ENCODE data around the gene PTDSS2. TPM values are rescaled to one million over a fixed set of nuclear protein-coding genes. Genes with fewer than 3 reads are reported as not detected.

PTDSS2 gene
- total and polyA plus RNA-seq, 9 of the 15 experiments (the other 6 are each of a cell fraction or from before 2014, with no cell fraction given): 0.45 to 53.9 (median 17.2) TPM

DNA sequence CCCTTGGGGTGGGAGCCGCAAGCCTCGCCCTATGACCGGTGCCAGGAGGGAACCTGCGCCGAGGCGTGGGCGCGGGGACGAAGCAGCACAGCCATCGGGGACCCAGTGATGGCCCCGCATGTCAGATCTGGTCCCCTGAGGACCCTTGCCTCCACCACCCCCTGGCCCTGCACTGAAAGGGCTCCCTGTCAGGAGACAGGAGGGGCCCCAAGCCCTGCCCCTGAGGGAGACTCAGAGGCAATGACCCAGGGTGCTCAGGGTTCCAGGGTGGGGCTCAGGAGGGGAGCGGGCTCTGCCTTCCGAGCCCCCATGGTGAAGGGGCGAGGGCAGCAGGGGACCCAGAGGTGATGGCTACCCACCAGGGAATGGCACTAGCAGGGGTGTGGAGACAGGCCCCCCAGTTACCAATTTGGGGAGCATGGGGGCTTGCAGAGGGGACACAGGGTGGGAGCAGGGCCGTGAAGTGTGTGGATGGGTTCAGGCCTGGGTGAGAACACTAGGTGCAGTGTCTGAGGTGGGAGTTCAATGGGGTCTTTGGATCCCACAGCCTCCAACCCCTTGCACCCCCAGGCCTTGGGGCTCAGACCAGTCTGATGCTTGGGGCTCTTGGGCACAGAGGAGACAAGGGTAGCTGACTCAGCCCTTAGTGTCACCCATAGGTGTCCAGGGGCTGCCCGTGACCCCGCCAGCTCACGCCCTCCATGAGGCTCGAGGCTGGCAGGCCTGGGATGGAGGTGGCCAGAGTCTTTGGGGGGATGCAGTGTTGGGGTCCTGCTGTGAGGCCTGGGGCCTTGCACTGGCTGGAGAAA is 87.7 kb downstream of the PTDSS2 start (continued):
- TF ChIP-seq, protein P1, sequence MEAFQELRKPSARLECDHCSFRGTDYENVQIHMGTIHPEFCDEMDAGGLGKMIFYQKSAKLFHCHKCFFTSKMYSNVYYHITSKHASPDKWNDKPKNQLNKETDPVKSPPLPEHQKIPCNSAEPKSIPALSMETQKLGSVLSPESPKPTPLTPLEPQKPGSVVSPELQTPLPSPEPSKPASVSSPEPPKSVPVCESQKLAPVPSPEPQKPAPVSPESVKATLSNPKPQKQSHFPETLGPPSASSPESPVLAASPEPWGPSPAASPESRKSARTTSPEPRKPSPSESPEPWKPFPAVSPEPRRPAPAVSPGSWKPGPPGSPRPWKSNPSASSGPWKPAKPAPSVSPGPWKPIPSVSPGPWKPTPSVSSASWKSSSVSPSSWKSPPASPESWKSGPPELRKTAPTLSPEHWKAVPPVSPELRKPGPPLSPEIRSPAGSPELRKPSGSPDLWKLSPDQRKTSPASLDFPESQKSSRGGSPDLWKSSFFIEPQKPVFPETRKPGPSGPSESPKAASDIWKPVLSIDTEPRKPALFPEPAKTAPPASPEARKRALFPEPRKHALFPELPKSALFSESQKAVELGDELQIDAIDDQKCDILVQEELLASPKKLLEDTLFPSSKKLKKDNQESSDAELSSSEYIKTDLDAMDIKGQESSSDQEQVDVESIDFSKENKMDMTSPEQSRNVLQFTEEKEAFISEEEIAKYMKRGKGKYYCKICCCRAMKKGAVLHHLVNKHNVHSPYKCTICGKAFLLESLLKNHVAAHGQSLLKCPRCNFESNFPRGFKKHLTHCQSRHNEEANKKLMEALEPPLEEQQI (IDR thresholded peaks at IDR 0.05): no peak
- TF ChIP-seq PCBP2 (IDR thresholded peaks at IDR 0.05; ENCODE audit: low read depth, low read length, poor library complexity, severe bottlenecking): no peak
- no peak for TF ChIP-seq MAFG (tag; conservative IDR thresholded peaks at IDR 0.05)
- TF ChIP-seq ETV5 (CRISPR knock-in tag; IDR thresholded peaks at IDR 0.05; ENCODE audit: low read depth): no peak
- TF ChIP-seq, protein P2, sequence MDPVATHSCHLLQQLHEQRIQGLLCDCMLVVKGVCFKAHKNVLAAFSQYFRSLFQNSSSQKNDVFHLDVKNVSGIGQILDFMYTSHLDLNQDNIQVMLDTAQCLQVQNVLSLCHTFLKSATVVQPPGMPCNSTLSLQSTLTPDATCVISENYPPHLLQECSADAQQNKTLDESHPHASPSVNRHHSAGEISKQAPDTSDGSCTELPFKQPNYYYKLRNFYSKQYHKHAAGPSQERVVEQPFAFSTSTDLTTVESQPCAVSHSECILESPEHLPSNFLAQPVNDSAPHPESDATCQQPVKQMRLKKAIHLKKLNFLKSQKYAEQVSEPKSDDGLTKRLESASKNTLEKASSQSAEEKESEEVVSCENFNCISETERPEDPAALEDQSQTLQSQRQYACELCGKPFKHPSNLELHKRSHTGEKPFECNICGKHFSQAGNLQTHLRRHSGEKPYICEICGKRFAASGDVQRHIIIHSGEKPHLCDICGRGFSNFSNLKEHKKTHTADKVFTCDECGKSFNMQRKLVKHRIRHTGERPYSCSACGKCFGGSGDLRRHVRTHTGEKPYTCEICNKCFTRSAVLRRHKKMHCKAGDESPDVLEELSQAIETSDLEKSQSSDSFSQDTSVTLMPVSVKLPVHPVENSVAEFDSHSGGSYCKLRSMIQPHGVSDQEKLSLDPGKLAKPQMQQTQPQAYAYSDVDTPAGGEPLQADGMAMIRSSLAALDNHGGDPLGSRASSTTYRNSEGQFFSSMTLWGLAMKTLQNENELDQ (CRISPR knock-in tag; IDR thresholded peaks at IDR 0.05; ENCODE audit: borderline replicate concordance): no peak
- TF ChIP-seq, protein P3, sequence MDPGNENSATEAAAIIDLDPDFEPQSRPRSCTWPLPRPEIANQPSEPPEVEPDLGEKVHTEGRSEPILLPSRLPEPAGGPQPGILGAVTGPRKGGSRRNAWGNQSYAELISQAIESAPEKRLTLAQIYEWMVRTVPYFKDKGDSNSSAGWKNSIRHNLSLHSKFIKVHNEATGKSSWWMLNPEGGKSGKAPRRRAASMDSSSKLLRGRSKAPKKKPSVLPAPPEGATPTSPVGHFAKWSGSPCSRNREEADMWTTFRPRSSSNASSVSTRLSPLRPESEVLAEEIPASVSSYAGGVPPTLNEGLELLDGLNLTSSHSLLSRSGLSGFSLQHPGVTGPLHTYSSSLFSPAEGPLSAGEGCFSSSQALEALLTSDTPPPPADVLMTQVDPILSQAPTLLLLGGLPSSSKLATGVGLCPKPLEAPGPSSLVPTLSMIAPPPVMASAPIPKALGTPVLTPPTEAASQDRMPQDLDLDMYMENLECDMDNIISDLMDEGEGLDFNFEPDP (CRISPR knock-in tag; IDR thresholded peaks at IDR 0.05): 0 out of 2 replicates have a peak, but pooled peaks have one; percentile 25
- TF ChIP-seq KLF1 (tag; IDR thresholded peaks at IDR 0.05): no peak
- TF ChIP-seq, protein P4, sequence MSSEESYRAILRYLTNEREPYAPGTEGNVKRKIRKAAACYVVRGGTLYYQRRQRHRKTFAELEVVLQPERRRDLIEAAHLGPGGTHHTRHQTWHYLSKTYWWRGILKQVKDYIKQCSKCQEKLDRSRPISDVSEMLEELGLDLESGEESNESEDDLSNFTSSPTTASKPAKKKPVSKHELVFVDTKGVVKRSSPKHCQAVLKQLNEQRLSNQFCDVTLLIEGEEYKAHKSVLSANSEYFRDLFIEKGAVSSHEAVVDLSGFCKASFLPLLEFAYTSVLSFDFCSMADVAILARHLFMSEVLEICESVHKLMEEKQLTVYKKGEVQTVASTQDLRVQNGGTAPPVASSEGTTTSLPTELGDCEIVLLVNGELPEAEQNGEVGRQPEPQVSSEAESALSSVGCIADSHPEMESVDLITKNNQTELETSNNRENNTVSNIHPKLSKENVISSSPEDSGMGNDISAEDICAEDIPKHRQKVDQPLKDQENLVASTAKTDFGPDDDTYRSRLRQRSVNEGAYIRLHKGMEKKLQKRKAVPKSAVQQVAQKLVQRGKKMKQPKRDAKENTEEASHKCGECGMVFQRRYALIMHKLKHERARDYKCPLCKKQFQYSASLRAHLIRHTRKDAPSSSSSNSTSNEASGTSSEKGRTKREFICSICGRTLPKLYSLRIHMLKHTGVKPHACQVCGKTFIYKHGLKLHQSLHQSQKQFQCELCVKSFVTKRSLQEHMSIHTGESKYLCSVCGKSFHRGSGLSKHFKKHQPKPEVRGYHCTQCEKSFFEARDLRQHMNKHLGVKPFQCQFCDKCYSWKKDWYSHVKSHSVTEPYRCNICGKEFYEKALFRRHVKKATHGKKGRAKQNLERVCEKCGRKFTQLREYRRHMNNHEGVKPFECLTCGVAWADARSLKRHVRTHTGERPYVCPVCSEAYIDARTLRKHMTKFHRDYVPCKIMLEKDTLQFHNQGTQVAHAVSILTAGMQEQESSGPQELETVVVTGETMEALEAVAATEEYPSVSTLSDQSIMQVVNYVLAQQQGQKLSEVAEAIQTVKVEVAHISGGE (CRISPR knock-in tag; IDR thresholded peaks at IDR 0.05): no peak
- TF ChIP-seq LCOR (CRISPR knock-in tag; IDR thresholded peaks at IDR 0.05): no peak
- TF ChIP-seq GTF2E2 (tag; IDR thresholded peaks at IDR 0.05): no peak
- no peak for TF ChIP-seq ZNF766 (CRISPR knock-in tag; conservative IDR thresholded peaks at IDR 0.05)
- TF ChIP-seq, protein P5, sequence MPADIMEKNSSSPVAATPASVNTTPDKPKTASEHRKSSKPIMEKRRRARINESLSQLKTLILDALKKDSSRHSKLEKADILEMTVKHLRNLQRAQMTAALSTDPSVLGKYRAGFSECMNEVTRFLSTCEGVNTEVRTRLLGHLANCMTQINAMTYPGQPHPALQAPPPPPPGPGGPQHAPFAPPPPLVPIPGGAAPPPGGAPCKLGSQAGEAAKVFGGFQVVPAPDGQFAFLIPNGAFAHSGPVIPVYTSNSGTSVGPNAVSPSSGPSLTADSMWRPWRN (IDR thresholded peaks at IDR 0.05; ENCODE audit: low read depth): no peak
- TF ChIP-seq ZBED1 (IDR thresholded peaks at IDR 0.05): no peak
- no peak for TF ChIP-seq TAF9B (IDR thresholded peaks at IDR 0.05; ENCODE audit: partially characterized antibody)
- no peak for TF ChIP-seq RBBP5 (IDR thresholded peaks at IDR 0.05; ENCODE audit: borderline replicate concordance, insufficient read depth, low read length, poor library complexity, severe bottlenecking)
- no peak for TF ChIP-seq ZNF695 (CRISPR knock-in tag; IDR thresholded peaks at IDR 0.05)
